Islet precursor cell (in vitro differentiated cells): Measurements from ENCODE around the gene PLCH1.

Experiments used
- DNase-seq: peaks from one replicate; pipeline ENCODE4 v3.0.0-alpha.2; 2018

PLCH1 gene

DNA sequence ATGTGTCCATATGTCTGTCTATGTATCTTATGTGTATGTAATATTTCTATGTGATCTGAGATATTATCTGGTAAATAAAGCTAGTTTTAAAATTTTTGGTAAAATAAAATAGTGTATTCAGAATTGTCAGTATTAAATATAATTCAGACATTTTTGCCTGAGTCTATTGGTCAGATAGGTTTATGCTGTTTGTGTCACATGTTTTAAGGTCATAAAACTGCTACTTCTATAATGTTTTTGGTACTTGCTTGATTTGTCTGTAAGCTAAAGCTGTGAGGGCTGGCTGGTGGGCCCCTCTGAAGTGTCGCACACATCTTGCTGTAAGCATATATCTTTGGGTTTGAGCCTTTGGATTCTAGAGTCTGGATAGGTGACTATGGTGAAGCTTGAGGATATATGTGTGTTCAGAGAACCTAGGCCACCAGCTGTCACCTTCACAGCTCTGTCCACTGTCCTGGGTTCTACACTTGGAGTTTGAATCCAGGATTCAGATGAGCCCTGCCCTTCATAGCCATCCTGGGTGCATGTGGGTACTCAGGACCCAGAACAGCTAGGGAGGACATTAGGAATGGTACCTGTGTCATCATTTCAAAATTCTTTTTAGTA is 379.6 kb downstream of the PLCH1 start:
- DNase-seq: no peak

GRCh38 chr3:155364492-155364891 is 380.4 kb downstream of the PLCH1 start:
- no peak for DNase-seq

DNA sequence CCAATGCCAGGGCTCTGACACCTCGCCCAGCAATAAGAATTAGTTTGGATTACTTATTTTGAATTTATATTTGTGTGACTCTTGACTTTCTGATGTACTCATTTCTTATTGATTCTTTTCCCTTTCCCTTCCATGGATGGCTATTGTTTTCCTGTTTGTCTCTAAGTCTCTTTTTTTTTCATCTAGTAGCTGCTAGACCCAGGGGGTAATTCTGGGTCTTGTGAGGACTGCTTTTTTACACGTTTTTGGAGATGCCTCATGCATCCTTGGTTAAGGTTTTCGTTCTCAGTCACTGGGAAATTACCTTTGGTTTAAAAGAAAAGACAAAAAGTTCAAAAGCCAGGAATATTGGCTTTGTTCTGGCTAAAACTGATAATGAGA is 381.2 kb downstream of the PLCH1 start:
- no peak for DNase-seq

- no peak for DNase-seq
Observed at GRCh38 chr3:155362808-155363689, 381.8 kb downstream of the PLCH1 start.

DNA sequence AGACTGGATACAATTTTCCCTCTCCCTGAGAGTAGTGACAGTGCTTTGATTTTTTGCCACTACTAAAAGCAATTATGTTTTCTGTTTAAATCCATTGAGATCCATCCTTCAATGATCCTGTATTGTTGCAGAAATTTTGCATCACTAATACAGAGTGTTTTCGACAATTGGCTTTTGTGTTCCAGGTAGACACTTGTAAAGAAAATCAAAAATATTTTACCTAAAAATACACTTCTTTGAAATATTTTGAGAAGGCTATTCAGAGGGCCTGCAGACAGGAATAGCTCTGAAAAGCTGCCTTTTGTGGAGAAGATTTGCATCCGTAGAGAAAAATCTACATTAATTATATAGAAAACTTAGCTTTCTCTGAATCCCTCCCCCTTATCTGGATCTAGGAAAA is 384.6 kb downstream of the PLCH1 start:
- no peak for DNase-seq

DNA sequence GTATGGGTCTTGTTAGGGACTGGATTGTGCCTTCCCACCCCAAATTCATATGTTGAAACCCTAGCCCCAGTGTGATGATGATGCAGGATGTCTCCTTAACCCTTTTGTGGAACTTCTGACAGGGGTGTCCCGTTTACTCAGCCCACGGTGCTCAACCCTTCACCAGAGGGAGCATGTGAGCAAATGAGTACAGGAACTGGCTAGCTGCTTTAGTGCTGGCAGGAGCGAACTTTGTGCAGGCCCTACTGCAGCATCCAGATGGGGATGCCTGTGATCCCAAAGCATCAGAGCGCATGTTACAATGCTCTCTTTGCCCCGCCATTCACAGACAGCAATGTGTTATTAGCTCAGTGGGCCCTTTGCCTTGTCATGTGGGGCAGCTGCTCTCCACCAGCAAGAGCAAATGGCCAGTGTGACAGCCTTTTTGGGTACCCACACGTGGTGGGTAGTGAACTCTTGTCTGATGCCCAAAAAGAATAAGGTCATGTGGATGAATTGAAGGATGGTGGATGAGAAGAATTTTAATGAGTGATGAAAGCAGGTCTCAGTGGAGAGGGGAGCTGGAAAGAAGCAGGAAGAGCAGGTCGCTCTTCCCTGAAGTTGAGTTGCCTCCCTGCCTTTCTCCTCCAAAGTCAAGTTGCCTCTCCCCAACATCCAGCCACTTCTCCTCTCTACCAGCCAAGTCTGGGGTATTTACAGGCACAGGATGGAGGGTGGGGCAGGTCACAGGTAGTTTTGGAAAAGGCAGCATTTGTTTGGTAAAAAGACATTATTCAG is 388.1 kb downstream of the PLCH1 start:
- DNase-seq: peak; percentile 64

GRCh38 chr3:155354658-155355057 is 390.2 kb downstream of the PLCH1 start:
- DNase-seq: no peak

- DNase-seq: no peak
Observed at GRCh38 chr3:155352900-155353490, 391.9 kb downstream of the PLCH1 start.

GRCh38 chr3:155350571-155350970 is 394.3 kb downstream of the PLCH1 start:
- no peak for DNase-seq

DNA sequence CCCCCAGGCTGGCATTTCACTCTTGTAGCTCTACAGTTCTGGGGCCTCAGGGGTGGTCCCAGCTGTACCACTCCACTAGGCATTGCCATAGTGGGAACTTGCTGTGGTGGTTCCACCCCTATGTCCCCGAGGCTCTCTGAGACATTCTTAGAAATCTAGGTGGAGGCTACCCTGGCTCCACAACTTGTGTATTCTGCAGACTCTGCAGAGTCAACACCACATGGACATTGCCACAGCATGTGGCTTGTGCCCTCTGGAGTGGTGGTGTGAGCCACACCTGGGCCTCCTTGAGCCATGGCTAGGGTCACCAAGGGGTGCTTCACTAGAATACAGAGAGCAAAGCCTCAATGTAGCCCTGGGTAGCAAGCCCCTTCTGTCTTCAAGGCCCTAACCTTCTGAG is 397.0 kb downstream of the PLCH1 start:
- DNase-seq: no peak

DNA sequence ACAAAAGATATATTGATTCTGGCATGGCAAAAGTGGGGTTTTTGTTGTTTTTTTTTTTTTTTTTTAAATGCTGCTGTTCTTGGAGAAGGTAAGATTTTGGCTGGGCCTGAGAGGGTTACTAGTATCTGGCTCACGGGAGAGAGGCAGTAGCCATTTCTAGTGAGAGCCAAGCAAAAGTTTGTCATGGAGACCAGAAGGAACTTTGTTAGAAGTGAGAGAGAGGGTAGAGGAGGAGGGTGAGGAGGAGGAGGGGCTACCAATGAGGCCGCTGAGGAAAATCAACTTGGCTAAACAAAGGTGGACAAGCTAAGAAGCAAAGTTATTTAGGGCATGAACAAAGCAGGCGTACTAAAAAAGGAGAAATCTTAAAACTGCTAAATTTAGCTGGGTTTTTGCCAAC is 402.5 kb downstream of the PLCH1 start:
- DNase-seq: no peak

DNA sequence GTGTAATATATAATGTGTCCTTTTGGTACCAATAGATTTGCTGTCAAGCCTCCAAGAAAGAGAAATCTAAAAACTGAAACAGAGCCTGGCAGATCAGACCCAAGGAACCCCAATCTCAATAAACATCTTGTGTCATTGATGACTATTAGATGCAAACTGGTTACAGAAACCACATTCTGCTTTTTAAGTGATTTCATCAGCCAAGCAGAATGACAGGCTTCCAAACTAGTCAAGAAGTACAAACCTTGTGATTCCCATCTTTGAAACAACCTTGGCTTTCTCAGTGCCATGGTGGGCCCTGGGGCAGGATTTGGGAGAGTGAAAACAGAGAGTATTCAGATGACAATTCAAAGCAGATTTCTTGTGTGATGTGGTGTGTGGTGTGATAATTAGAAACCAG is 405.8 kb downstream of the PLCH1 start:
- no peak for DNase-seq

GRCh38 chr3:155335724-155336354 is 409.0 kb downstream of the PLCH1 start:
- DNase-seq: no peak

GRCh38 chr3:155334914-155335723 is 409.8 kb downstream of the PLCH1 start:
- no peak for DNase-seq

- no peak for DNase-seq
Observed at GRCh38 chr3:155334215-155334913, 410.5 kb downstream of the PLCH1 start.

DNA sequence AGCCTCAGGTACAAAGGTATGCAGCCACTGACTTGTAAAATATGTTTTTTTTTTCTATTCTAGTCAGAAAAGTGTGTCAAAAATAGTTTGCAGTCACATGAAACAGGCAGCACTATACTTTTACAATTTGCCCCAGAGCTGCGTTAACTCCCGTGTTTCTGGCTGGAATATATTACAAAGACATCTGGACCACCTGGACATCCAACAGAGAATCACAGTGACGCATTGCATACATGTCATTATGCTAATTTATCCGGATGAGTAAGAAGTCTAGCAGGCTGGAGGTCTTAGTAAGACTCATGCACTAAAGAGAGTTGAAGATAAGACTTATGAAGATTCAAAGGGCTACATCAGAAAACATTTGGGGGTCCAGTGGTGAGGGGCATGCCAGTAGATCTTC is 412.2 kb downstream of the PLCH1 start:
- DNase-seq: no peak

GRCh38 chr3:155331078-155331477 is 413.8 kb downstream of the PLCH1 start:
- no peak for DNase-seq

DNA sequence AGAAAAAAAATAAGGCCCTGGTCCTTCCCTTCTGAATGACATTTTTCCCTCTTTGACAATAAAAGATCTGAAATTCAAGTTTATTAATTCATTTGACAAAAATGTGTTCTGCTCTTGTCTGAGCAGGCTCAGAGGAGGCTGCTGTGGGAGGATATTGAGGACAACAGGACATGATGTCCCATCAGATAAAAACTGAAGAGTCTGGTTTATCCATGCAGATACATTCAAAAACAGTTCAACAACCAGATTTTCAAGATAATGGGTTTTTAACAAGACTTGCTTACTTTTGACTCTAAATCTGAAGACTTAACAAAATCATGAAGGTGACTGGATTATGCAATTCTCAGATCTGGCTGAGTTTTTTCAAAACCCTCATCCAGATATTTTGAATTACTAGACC is 414.5 kb downstream of the PLCH1 start:
- DNase-seq: no peak

DNA sequence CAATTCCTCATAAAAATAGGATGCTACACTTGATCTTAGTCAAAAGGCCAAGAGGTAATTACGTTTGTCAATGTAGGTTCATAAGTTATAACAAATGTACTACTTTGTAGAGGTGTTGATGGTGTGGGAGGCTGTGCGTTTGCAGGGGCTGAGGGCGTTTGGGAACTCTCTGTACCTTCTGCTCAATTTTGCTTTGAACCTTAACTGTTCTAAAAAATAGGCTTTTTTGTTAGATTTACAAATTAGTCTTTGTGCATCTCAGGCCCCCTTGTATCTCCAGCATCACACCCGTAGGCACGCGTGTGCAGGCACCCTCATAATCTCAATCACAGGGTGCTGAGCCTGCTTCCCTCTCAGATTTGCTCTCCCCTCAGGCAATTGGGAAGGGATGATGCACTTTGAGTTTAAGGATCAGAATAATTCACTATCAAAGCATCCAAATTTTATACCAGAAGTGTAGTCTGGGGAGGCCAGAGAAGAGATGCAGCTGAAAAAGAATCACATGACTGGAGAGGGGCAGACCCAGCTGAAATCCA is 415.3 kb downstream of the PLCH1 start:
- DNase-seq: no peak

DNA sequence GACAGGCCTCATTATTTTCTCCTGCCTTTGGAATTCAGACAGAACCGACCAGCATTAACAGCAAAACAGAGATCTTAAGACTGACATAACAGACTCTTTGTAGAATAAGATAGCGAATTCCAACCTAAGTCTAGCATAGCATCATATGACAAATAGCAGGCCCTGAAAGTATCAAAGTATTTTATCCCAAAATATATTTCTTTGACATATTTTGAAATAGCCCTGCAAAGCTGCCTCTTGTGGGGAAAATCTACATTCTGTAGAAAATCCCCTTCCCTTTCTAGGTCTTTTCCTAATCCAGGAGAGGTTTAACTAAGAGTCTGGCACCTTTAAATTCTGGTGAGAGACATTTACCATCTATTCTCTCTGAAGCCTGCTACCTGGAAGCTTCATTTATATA is 417.0 kb downstream of the PLCH1 start:
- DNase-seq: no peak

GRCh38 chr3:155327430-155327829 is 417.4 kb downstream of the PLCH1 start:
- no peak for DNase-seq
